HEK293T (cell line): Measurements from ENCODE around the gene C19orf38.

ENCODE experiments used
- CTCF ChIA-PET: fragments of 350-600 bp; formaldehyde crosslinking; extraction: SDS; loops from one replicate; lab custom pipeline; 2021; ENCODE audit warnings: antibody characterized with exemption, inconsistent platforms; lab: Yijun Ruan, JAX
- POLR2A ChIA-PET: fragments of 350-600 bp; formaldehyde crosslinking; extraction: SDS; loops from one replicate; lab custom pipeline; 2020; ENCODE audit warnings: antibody characterized with exemption, inconsistent platforms; lab: Yijun Ruan, JAX
- DNase-seq: peaks from one replicate; pipeline ENCODE4 v3.0.0; 2012; ENCODE audit warnings: mixed read lengths; ENCODE audit errors: extremely low spot score
- ARNT ChIP-seq: fragments of 450-650 bp; IDR thresholded peaks from 2 replicates; pipeline ENCODE4 v1.6.1; 2017; ENCODE audit warnings: mild to moderate bottlenecking
- BHLHE40 ChIP-seq: fragments of 450-650 bp; IDR thresholded peaks from 2 replicates; pipeline ENCODE4 v1.6.1; 2016; ENCODE audit warnings: mild to moderate bottlenecking, moderate library complexity, borderline replicate concordance
- CTBP1 ChIP-seq: fragments of 450-650 bp; IDR thresholded peaks from 2 replicates; pipeline ENCODE4 v1.6.1; 2016; ENCODE audit warnings: borderline replicate concordance
- ELF4 ChIP-seq: fragments of 450-650 bp; IDR thresholded peaks from 2 replicates; pipeline ENCODE4 v1.6.1; 2017; ENCODE audit warnings: antibody characterized with exemption
- FOXA1 ChIP-seq: fragments of 450-650 bp; IDR thresholded peaks from 2 replicates; pipeline ENCODE4 v1.6.1; 2016; ENCODE audit warnings: mild to moderate bottlenecking
- FOXK2 ChIP-seq: fragments of 450-650 bp; IDR thresholded peaks from 2 replicates; pipeline ENCODE4 v1.6.1; 2016; ENCODE audit warnings: mild to moderate bottlenecking
- FOXM1 ChIP-seq: fragments of 450-650 bp; IDR thresholded peaks from 2 replicates; pipeline ENCODE4 v1.6.1; 2017; ENCODE audit warnings: mild to moderate bottlenecking, borderline replicate concordance
- HDGF ChIP-seq: fragments of 450-650 bp; IDR thresholded peaks from 2 replicates; pipeline ENCODE4 v1.6.1; 2017; ENCODE audit warnings: antibody characterized with exemption, borderline replicate concordance
- L3MBTL2 ChIP-seq: fragments of 450-650 bp; conservative IDR thresholded peaks from 2 replicates; pipeline ENCODE4 v1.6.1; 2016; ENCODE audit warnings: mild to moderate bottlenecking
- LEF1 ChIP-seq: fragments of 450-650 bp; IDR thresholded peaks from 2 replicates; pipeline ENCODE4 v1.6.1; 2017; ENCODE audit warnings: mild to moderate bottlenecking, borderline replicate concordance
- NFRKB ChIP-seq: fragments of 450-650 bp; IDR thresholded peaks from 2 replicates; pipeline ENCODE4 v1.6.1; 2016; ENCODE audit warnings: mild to moderate bottlenecking, moderate library complexity
- SP1 ChIP-seq: fragments of 450-650 bp; IDR thresholded peaks from 2 replicates; pipeline ENCODE4 v1.6.1; 2017
- SUZ12 ChIP-seq: fragments of 450-650 bp; IDR thresholded peaks from 2 replicates; pipeline ENCODE4 v1.6.1; 2016; ENCODE audit warnings: mild to moderate bottlenecking
- TARDBP ChIP-seq: fragments of 450-650 bp; IDR thresholded peaks from 2 replicates; pipeline ENCODE4 v1.6.1; 2016
- ZNF384 ChIP-seq: fragments of 450-650 bp; IDR thresholded peaks from 2 replicates; pipeline ENCODE4 v1.6.1; 2016
- TF ChIP-seq, protein P1 (sequence below): fragments of 450-650 bp; IDR thresholded peaks from 2 replicates; pipeline ENCODE4 v1.6.1; 2016

C19orf38 gene

DNA sequence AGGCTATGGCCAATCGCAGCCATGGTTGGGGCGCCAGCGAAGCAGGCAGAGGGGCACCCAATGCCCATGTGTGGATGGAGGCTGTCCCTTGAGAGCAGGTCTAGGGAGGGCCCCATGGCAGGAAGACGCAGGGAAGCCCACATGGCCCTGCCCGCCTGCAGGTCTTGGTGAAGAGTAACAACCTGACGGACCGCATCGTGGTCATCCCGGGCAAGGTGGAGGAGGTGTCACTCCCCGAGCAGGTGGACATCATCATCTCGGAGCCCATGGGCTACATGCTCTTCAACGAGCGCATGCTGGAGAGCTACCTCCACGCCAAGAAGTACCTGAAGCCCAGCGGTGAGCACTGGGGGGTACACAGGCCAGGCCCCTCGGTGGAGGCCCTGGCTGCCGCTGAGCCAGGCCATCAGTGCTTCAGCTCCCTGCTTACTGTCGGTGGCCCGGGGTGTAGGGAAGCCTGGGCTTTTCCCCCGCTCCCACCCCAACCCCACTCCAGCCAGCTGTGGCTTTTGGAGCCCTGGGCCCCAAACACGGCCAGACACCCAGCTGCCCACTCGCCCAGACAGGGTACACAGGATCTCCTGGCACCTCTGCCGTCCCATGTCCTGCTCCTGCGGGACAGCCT, 65.6 kb downstream of the C19orf38 start:
- TF ChIP-seq, protein P1, sequence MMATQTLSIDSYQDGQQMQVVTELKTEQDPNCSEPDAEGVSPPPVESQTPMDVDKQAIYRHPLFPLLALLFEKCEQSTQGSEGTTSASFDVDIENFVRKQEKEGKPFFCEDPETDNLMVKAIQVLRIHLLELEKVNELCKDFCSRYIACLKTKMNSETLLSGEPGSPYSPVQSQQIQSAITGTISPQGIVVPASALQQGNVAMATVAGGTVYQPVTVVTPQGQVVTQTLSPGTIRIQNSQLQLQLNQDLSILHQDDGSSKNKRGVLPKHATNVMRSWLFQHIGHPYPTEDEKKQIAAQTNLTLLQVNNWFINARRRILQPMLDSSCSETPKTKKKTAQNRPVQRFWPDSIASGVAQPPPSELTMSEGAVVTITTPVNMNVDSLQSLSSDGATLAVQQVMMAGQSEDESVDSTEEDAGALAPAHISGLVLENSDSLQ = no peak
- TF ChIP-seq BHLHE40 = no peak
- no peak for TF ChIP-seq NFRKB
- TF ChIP-seq FOXK2 = no peak
- no peak for TF ChIP-seq L3MBTL2
- no peak for TF ChIP-seq SUZ12
- TF ChIP-seq LEF1 = no peak
- no peak for TF ChIP-seq TARDBP
- TF ChIP-seq SP1 = no peak
- TF ChIP-seq ZNF384 = no peak
- TF ChIP-seq CTBP1 = no peak
- TF ChIP-seq FOXM1 = no peak
- POLR2A ChIA-PET = no interaction called here
- DNase-seq = no peak
- CTCF ChIA-PET = no interaction called here

DNA sequence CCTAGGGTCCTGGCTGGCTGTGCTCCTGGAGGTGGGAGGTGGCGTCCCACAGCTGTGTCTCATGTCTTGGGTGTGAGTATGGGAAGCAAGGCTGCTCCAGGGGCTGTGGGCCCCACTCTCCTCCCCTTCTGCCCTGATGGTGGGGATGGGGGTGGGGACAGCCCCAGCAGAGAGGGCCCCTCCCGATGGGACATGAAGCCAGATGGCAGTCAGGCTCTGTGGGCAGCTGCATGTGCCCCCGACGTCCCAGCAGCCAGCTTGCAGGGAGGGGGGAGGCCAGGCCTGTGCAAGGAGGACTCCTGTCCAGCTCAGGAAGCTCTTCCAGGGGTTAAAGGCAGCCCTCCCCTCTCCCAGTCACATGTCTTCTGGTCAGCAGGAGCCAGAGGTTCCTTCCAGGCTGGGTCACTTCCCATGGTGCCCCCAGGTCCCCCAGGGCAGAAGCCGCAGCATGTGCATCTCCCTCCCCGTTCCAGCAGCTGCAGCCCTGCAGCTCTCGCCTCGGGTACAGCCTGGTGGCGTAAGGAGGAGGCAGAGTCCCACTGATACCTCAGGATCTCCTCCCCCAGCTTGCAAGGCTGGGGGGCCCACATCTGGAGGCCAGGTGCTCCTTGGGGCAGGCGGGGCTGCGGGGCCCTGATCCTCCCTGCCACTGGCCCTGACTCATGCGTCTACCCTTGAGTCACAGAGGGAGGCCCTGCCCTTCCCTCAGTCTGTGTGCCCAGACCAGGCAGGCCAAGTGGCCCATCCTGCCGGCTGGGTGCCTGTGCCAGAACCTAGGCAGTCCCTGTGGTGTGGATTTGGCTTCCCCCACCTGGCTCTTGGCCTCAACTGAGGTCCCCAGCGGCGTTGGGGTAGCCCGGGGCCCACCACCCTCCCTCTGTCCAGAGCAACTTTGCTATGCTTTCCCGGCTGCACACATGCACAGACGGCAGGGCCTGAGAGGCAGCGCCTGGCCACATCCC, 67.2 kb downstream of the C19orf38 start:
- TF ChIP-seq CTBP1 (no peak), ZNF384 (no peak), BHLHE40 (no peak), FOXK2 (no peak), LEF1 (no peak), TARDBP (no peak), HDGF (no peak), L3MBTL2 (no peak)
- DNase-seq = no peak
- ChIA-PET POLR2A (no interaction called here), CTCF (interaction anchor here (1.1 kb wide), 1 partner anchor 51 kb away, joined by 3 read pairs; no protein-coding TSS in a partner anchor)

DNA sequence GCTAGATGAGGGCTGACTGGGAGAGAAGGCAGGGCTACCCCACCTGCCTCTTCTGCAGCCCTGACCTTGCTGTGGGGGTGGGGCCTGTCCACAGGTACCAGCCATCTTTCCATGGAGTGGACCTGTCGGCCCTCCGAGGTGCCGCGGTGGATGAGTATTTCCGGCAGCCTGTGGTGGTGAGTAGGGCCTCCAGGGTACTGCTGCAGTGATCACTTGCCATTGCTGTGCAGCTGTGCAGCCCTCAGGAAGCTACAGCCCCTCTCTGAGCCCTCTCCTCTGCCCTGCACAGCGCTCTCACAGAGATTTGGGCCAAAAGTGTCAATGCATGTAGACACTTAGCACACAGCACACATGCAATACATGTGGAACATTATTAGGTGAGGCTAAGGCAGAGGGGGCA, 68.4 kb downstream of the C19orf38 start:
- POLR2A ChIA-PET = no interaction called here
- TF ChIP-seq HDGF (no peak), NFRKB (no peak), TARDBP (no peak), ARNT (no peak), SP1 (no peak), L3MBTL2 (no peak), ELF4 (no peak), FOXM1 (no peak), FOXA1 (no peak), SUZ12 (no peak), FOXK2 (no peak), ZNF384 (no peak), BHLHE40 (no peak), CTBP1 (no peak), LEF1 (no peak)
- TF ChIP-seq, protein P1 = no peak
- CTCF ChIA-PET = interaction anchor here (1.4 kb wide), 1 partner anchor 45 kb away, joined by 4 read pairs; the partner anchor contains the start of gene CARM1
- DNase-seq = no peak

DNA sequence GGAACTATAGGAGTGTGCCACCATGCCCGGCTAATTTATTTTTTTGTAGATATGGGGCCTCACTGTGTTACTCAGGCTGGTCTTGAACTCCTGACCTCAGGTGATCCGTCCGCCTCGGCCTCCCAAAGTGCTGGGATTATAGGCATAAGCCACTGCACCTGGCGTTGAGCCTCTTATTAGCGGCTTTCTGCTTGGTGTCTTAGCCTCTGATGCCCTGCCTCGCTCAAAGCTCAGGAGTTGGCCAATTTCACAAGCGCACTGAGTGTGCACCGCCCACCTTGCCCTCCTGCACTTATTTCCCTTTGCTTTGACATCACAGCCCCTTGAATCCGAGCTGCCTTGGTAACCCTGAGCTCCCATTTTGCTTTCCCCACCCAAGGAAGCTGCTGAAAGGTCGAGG, 70.1 kb downstream of the C19orf38 start:
- POLR2A ChIA-PET = interaction anchor here (1.1 to 1.6 kb wide), 2 partner anchors 10 to 31 kb away, joined by 3 read pairs; partner anchors contain the start of genes TIMM29 and YIPF2
- no peak for DNase-seq
- CTCF ChIA-PET = interaction anchor here (1.4 kb wide), 1 partner anchor 47 kb away, joined by 4 read pairs; the partner anchor contains the start of gene CARM1
- TF ChIP-seq ARNT (no peak), TARDBP (no peak), SUZ12 (no peak), HDGF (no peak), L3MBTL2 (no peak)
